MCF 10A (cell line): ENCODE results near the gene LRRC7. TPM values are rescaled to one million over a fixed set of nuclear protein-coding genes. Genes with fewer than 3 reads are reported as not detected.

Experiments used
- BruUV-seq: library from RNA; stranded (reverse); fragments of 400-500 nt; replicated peaks from 2 replicates; lab custom pipeline; 2021; lab: Mats Ljungman, UMichigan
- CTCF ChIA-PET: fragments of 300-600 bp; sonication (Branson Sonifier 250); formaldehyde crosslinking; extraction: SDS; loops from one replicate; lab custom pipeline; 2021; ENCODE audit warnings: antibody characterized with exemption, inconsistent platforms; lab: Yijun Ruan, JAX
- POLR2A ChIA-PET: fragments of 300-600, 350-650 bp; sonication (Branson Sonifier 250); formaldehyde crosslinking; extraction: SDS; loops from one replicate; lab custom pipeline; 2020; ENCODE audit warnings: antibody characterized with exemption, inconsistent platforms; lab: Yijun Ruan, JAX
- DNase-seq: peaks from one replicate; pipeline ENCODE4 v3.0.0-alpha.2; 2018; ENCODE audit not compliant: unreplicated experiment
- H3K27ac Mint-ChIP-seq: one replicate; pipeline ENCODE4 v1.8.0; 2022; ENCODE audit warnings: mild to moderate bottlenecking, low read depth, mixed read lengths; ENCODE audit not compliant: unreplicated experiment
- H3K27me3 Mint-ChIP-seq: one replicate; pipeline ENCODE4 v1.8.0; 2022; ENCODE audit warnings: mixed read lengths; ENCODE audit not compliant: insufficient read depth, unreplicated experiment
- H3K36me3 Mint-ChIP-seq: one replicate; pipeline ENCODE4 v1.8.0; 2022; ENCODE audit warnings: mild to moderate bottlenecking, moderate library complexity, mixed read lengths; ENCODE audit not compliant: insufficient read depth, unreplicated experiment
- H3K4me1 Mint-ChIP-seq: one replicate; pipeline ENCODE4 v1.8.0; 2022; ENCODE audit warnings: mixed read lengths; ENCODE audit not compliant: insufficient read depth, unreplicated experiment
- H3K4me3 Mint-ChIP-seq: one replicate; pipeline ENCODE4 v1.8.0; 2022; ENCODE audit warnings: mild to moderate bottlenecking, moderate library complexity, mixed read lengths; ENCODE audit not compliant: unreplicated experiment
- H3K9me3 Mint-ChIP-seq: one replicate; pipeline ENCODE4 v1.8.0; 2022; ENCODE audit warnings: mixed read lengths; ENCODE audit not compliant: unreplicated experiment
- intact Hi-C: fragments of 100-400 bp; cut with micrococcal nuclease; formaldehyde crosslinking; loops from 2 replicates; pipeline ENCODE4 v1.14.1; 2022
- total RNA-seq: library from RNA; stranded (reverse); gene quantifications from 2 replicates; pipeline ENCODE4 v1.2.3, GENCODE V29; 2022
- TF ChIP-seq, protein P1 (sequence below): fragments of 200-600 bp; IDR thresholded peaks from one replicate; pipeline ENCODE4 v1.8.0; 2022; ENCODE audit warnings: antibody characterized with exemption, mild to moderate bottlenecking; ENCODE audit not compliant: unreplicated experiment

Gene LRRC7
- total RNA-seq, 1 experiment from 2014 or later, result not detected

DNA sequence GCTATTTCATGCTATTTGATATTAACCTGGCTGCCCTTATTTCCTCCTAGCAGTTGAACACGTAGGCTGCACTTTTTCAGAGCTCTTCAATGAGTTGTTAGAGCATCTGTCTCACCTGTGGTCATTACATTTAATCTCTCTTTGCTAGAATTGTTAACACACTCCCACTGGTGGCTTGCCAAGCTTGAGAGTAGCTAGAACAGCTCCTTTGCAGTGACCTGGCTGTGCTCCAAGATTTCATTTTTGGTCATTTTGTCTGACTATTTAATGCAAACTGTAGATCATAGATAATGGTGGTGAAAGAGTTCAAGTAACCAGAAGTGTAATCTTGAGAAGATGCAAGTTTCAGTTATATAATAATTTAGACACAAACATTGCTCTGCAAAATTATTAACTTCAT, 105.6 kb downstream of the LRRC7 start:
- Mint-ChIP-seq H3K4me1 (no peaks in the 10 kb centered on the region), H3K27me3 (no peaks in the 10 kb centered on the region), H3K4me3 (no peak overlapping the region), H3K9me3 (no peaks in the 10 kb centered on the region), H3K27ac (no peak overlapping the region), H3K36me3 (no peaks in the 10 kb centered on the region)
- no peak for DNase-seq
- CTCF ChIA-PET, result no interaction called here
- POLR2A ChIA-PET, result no interaction called here
- intact Hi-C loops, result no loop called here
- TF ChIP-seq, protein P1, sequence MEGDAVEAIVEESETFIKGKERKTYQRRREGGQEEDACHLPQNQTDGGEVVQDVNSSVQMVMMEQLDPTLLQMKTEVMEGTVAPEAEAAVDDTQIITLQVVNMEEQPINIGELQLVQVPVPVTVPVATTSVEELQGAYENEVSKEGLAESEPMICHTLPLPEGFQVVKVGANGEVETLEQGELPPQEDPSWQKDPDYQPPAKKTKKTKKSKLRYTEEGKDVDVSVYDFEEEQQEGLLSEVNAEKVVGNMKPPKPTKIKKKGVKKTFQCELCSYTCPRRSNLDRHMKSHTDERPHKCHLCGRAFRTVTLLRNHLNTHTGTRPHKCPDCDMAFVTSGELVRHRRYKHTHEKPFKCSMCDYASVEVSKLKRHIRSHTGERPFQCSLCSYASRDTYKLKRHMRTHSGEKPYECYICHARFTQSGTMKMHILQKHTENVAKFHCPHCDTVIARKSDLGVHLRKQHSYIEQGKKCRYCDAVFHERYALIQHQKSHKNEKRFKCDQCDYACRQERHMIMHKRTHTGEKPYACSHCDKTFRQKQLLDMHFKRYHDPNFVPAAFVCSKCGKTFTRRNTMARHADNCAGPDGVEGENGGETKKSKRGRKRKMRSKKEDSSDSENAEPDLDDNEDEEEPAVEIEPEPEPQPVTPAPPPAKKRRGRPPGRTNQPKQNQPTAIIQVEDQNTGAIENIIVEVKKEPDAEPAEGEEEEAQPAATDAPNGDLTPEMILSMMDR, result no peak
- no TSS peak for BruUV-seq

DNA sequence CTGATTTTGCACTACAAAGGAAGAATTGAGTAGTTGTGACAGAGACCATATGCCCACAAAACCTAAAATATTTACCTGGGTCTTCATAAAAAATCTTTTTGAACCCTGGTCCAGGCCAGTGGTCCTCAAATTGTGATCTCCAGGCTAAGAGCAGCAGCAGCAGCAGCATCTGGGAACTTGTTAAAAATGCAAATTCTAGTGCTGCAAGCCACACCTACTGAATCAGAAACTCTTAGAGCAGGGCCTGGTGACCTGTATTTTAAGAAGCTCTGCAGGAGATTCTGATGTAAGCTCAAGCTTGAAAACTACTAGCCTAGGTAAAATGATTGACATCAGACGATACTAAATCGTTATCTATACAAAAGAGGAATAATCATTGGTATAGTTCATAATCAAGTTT, 112.2 kb downstream of the LRRC7 start:
- ChIA-PET CTCF (interaction anchor here (0.6 kb wide), 1 partner anchor 197 kb away, joined by 3 read pairs; no protein-coding TSS in a partner anchor), POLR2A (no interaction called here)
- no peak overlapping the region for H3K4me3 Mint-ChIP-seq
- intact Hi-C loops, result no loop called here
- H3K27me3 Mint-ChIP-seq, result peaks cover 36% of the 10 kb centered on the region
- DNase-seq, result no peak
- H3K36me3 Mint-ChIP-seq, result no peaks in the 10 kb centered on the region
- no TSS peak for BruUV-seq
- H3K27ac Mint-ChIP-seq, result no peak overlapping the region
- TF ChIP-seq, protein P1, result no peak
- no peaks in the 10 kb centered on the region for H3K4me1 Mint-ChIP-seq
- no peaks in the 10 kb centered on the region for H3K9me3 Mint-ChIP-seq

DNA sequence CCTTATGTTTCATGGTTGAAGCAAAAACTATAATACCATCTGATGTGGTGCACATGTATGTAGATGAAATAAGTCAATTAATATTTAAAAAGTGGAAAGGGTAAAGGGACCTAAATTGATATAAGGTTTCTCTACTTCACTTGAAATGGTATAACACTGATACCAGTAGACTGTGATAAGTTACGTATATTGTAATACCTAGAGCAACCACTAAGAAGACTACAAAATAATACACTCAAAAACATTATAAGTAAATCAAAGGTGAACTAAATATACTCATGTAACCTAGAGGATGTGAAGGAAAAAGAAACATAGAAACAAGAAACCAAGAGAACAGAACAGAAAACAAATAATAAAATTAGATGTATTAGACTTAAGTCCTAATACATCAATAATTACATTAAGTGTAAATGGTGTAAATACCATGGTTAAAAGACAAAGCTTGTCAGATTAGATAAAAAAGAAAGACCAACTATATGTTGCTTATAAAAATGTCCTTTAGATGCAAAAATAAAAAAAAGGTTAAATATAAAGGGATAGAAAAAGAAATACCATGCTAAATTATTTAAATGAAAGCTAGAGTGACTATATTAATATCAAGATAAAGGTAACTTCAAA, 118.8 kb downstream of the LRRC7 start:
- no peaks in the 10 kb centered on the region for H3K4me1 Mint-ChIP-seq
- no peak overlapping the region for H3K4me3 Mint-ChIP-seq
- peaks cover 7% of the 10 kb centered on the region for H3K9me3 Mint-ChIP-seq
- no peaks in the 10 kb centered on the region for H3K36me3 Mint-ChIP-seq
- ChIA-PET CTCF (interaction anchor here (0.6 kb wide), 1 partner anchor 1383 kb away, joined by 3 read pairs; no protein-coding TSS in a partner anchor), POLR2A (no interaction called here)
- peaks cover 31% of the 10 kb centered on the region for H3K27me3 Mint-ChIP-seq
- H3K27ac Mint-ChIP-seq, result no peak overlapping the region
- TF ChIP-seq, protein P1, result no peak
- BruUV-seq, result no TSS peak
- DNase-seq, result no peak
- intact Hi-C loops, result no loop called here

DNA sequence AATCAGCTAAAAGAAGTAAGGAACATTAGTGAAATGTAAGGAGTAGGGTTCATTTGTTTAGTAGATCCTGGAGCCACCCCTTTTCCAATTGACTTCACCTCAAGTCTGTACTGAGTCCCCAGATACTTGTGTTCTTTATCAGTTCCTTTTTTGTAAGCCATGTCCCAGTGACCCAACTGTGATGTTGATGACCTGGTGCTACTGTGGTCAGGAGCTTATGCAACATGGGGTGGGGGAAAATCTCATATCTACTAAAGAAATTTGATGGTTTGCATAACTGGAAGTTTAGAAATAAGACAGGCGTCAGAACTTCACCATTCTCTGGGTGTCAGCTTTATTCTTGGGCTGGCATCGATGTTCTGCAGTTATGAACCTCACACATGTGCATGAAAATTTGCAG, 120.5 kb downstream of the LRRC7 start:
- peaks cover 7% of the 10 kb centered on the region for H3K9me3 Mint-ChIP-seq
- DNase-seq, result no peak
- no peaks in the 10 kb centered on the region for H3K4me1 Mint-ChIP-seq
- no peaks in the 10 kb centered on the region for H3K36me3 Mint-ChIP-seq
- CTCF ChIA-PET, result interaction anchor here (0.6 to 0.7 kb wide), 3 partner anchors 10 to 1158 kb away, joined by 3 to 4 read pairs (median 4); no protein-coding TSS in a partner anchor
- POLR2A ChIA-PET, result interaction anchor here (0.6 to 0.7 kb wide), 2 partner anchors 15 to 104 kb away, joined by 3 read pairs; no protein-coding TSS in a partner anchor
- intact Hi-C loops, result no loop called here
- TF ChIP-seq, protein P1, result no peak
- H3K27ac Mint-ChIP-seq, result no peak overlapping the region
- no TSS peak for BruUV-seq
- peaks cover 16% of the 10 kb centered on the region for H3K27me3 Mint-ChIP-seq
- no peak overlapping the region for H3K4me3 Mint-ChIP-seq
